ENCODE results near the gene FAT1.

DNA sequence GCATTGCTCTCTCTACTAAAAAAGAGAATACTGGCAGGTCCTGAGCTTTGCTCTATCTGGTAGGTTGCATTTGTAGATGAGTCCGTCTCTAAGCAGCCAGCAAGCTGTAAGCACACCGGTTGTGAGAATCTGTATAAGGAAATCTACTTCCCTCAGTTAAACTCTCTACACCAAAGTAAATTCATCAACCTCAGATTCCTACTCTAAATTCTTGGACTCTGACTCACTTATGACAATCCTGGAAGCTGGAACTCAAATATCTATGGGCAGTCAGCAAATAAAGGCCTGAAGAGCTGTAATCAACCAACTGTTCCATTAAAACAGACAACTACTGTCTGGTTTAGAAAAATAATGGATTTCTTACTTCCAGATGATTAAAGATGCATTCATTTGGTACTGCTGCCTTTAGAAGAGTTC is 37.9 kb downstream of the FAT1 start:
- TF ChIP-seq ZNF274 (IDR thresholded peaks at IDR 0.05; ENCODE audit: low read depth, low read length) (no peak), SUZ12 (IDR thresholded peaks at IDR 0.05; ENCODE audit: extremely low read depth, insufficient read depth, insufficient read length) (no peak)

Measured in NT2/D1 (cell line).